GM12891 (cell line): Measurements from ENCODE around the gene ZFP69.

Experiments used
- PAX5 ChIP-seq: IDR thresholded peaks from 2 replicates; pipeline ENCODE4 v1.6.1; 2011; ENCODE audit warnings: low read length, moderate library complexity, mild to moderate bottlenecking; ENCODE audit not compliant: insufficient read depth, severe bottlenecking
- POLR2A ChIP-seq: IDR thresholded peaks from 2 replicates; pipeline ENCODE4 v1.6.1; 2011; ENCODE audit warnings: low read depth, low read length, control low read depth
- POLR2AphosphoS5 ChIP-seq: IDR thresholded peaks from 2 replicates; pipeline ENCODE4 v1.6.1; 2011; ENCODE audit warnings: low read depth, low read length, control low read depth
- SPI1 ChIP-seq: IDR thresholded peaks from 2 replicates; pipeline ENCODE4 v1.6.1; 2011; ENCODE audit warnings: low read depth, low read length, control low read depth
- TAF1 ChIP-seq: IDR thresholded peaks from 2 replicates; pipeline ENCODE4 v1.6.1; 2011; ENCODE audit warnings: low read depth, low read length, control low read depth

GRCh38 chr1:40535732-40536131 lies 58.6 kb downstream of the ZFP69 start:
- no peak for TF ChIP-seq POLR2A
- TF ChIP-seq POLR2AphosphoS5, result no peak
- no peak for TF ChIP-seq TAF1
- no peak for TF ChIP-seq SPI1
- no peak for TF ChIP-seq PAX5
